HFFc6 (cell line): Measurements from ENCODE around the gene ZNF148. TPM values are rescaled to one million over a fixed set of nuclear protein-coding genes. Genes with fewer than 3 reads are reported as not detected.
"Not testable (repeated sequence)": the region's sequence is repeated elsewhere in the genome, so short reads cannot be mapped to it uniquely, and the experiment has no call there.

Experiments used
- DNase-seq: peaks from one replicate; pipeline ENCODE4 v3.0.0-alpha.2; 2018
- H3K27ac Mint-ChIP-seq: 2 replicates; pipeline ENCODE4 v1.8.0; 2020; ENCODE audit warnings: mild to moderate bottlenecking, mixed read lengths
- H3K27me3 Mint-ChIP-seq: 2 replicates; pipeline ENCODE4 v1.8.0; 2021; ENCODE audit warnings: mild to moderate bottlenecking, moderate library complexity, mixed read lengths; ENCODE audit not compliant: insufficient read depth
- H3K36me3 Mint-ChIP-seq: 2 replicates; pipeline ENCODE4 v1.8.0; 2021; ENCODE audit warnings: low read depth, mixed read lengths
- H3K4me1 Mint-ChIP-seq: 2 replicates; pipeline ENCODE4 v1.8.0; 2020; ENCODE audit warnings: low read depth, mixed read lengths
- H3K4me3 Mint-ChIP-seq: 2 replicates; pipeline ENCODE4 v1.8.0; 2020; ENCODE audit warnings: mild to moderate bottlenecking, moderate library complexity, mixed read lengths
- H3K9me3 Mint-ChIP-seq: 2 replicates; pipeline ENCODE4 v1.8.0; 2020; ENCODE audit warnings: mild to moderate bottlenecking, mixed read lengths
- total RNA-seq, 6 experiments: library from RNA; stranded (reverse); fragmentation: NEBNext Ultra II Directional; extraction: Animal tissue kit (Norgen Biotek cat#: 25700); gene quantifications; 2 replicates in 1 of 6; 3 replicates in 5 of 6; pipeline ENCODE4 v1.2.3, GENCODE V29; 2021
- TF ChIP-seq, protein P1 (sequence below): fragments of 200-600 bp; sonication (generic); IDR thresholded peaks from 2 replicates; pipeline ENCODE4 v1.5.0; 2021; ENCODE audit warnings: antibody characterized with exemption, mild to moderate bottlenecking

Gene ZNF148
- total RNA-seq, 6 experiments from 2014 or later, result 41.4 to 51.4 (median 47.5) TPM

DNA sequence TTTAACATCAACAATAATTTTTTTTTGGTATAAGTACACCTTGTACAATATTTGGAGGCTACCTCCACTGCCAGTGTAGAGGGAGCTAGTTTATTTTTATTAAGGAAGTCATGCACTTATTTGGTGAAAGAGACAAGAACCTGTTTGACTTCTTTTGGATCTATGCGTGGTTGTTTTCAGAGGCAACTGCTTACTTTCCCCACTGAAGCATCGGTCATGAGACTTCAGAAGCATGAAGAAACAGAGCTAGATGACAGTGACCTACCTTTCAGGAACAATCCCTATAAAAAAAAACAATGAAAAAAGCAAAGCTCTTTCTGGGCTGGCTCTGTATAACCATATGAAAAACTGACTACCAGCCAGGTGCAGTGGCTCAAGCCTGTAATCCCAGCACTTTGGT is 20.0 kb upstream of the ZNF148 start:
- H3K4me1 Mint-ChIP-seq, result peaks cover 19% of the 10 kb centered on the region
- no peak overlapping the region for H3K27ac Mint-ChIP-seq
- TF ChIP-seq, protein P1, sequence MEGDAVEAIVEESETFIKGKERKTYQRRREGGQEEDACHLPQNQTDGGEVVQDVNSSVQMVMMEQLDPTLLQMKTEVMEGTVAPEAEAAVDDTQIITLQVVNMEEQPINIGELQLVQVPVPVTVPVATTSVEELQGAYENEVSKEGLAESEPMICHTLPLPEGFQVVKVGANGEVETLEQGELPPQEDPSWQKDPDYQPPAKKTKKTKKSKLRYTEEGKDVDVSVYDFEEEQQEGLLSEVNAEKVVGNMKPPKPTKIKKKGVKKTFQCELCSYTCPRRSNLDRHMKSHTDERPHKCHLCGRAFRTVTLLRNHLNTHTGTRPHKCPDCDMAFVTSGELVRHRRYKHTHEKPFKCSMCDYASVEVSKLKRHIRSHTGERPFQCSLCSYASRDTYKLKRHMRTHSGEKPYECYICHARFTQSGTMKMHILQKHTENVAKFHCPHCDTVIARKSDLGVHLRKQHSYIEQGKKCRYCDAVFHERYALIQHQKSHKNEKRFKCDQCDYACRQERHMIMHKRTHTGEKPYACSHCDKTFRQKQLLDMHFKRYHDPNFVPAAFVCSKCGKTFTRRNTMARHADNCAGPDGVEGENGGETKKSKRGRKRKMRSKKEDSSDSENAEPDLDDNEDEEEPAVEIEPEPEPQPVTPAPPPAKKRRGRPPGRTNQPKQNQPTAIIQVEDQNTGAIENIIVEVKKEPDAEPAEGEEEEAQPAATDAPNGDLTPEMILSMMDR, result no peak
- H3K4me3 Mint-ChIP-seq, result no peak overlapping the region
- H3K9me3 Mint-ChIP-seq, result no peaks in the 10 kb centered on the region
- peaks cover 7% of the 10 kb centered on the region for H3K27me3 Mint-ChIP-seq
- H3K36me3 Mint-ChIP-seq, result no peaks in the 10 kb centered on the region
- no peak for DNase-seq

DNA sequence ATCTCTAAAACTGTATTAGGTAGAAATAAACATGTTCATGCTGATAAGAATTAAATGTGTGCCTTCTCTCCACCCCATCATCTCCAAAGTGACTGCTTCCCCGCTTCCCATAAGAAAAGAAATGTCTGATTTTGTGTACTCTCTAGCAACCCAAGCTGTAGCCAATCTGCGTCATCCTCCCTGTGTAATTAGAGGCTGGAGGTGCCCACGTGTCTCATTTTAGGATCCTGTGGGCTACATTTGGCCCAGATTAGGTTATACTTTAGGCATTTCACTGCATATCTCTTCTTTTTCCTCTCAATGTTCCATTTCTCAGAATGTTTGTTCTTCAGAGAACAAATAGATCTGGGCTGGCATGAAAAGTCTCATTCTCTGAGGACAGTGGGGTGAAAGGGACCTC is 19.3 kb upstream of the ZNF148 start:
- peaks cover 12% of the 10 kb centered on the region; the same call in 1 of the 2 replicates for H3K4me1 Mint-ChIP-seq
- TF ChIP-seq, protein P1, result no peak
- H3K36me3 Mint-ChIP-seq, result no peaks in the 10 kb centered on the region
- DNase-seq, result no peak
- H3K9me3 Mint-ChIP-seq, result no peaks in the 10 kb centered on the region
- H3K27ac Mint-ChIP-seq, result no peak overlapping the region
- peaks cover 8% of the 10 kb centered on the region for H3K27me3 Mint-ChIP-seq
- H3K4me3 Mint-ChIP-seq, result no peak overlapping the region

DNA sequence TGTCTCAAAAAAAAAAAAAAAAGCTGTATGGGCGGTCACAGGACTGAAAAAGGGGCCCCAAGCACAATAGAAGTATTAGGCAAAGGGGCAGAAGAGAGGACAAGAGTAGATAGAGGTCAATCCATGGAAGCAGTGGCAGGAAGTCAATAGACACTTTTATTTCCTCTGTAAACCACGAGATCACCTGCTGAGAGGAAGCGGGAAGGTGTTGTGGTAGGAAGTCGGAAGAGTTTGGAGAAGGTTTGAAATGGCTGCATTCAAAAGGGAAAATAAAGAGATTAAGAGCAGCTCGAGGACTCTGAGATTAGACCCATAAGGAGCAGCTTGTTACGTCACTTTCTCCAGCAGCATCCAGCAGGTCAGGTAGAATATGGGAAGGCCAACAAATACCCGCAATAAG is 14.2 kb upstream of the ZNF148 start:
- DNase-seq, result no peak
- TF ChIP-seq, protein P1, result no peak
- Mint-ChIP-seq H3K4me3 (no peak overlapping the region), H3K27ac (no peak overlapping the region), H3K4me1 (peaks cover 22% of the 10 kb centered on the region), H3K27me3 (peaks cover 1% of the 10 kb centered on the region; the same call in 1 of the 2 replicates), H3K9me3 (no peaks in the 10 kb centered on the region), H3K36me3 (no peaks in the 10 kb centered on the region)

DNA sequence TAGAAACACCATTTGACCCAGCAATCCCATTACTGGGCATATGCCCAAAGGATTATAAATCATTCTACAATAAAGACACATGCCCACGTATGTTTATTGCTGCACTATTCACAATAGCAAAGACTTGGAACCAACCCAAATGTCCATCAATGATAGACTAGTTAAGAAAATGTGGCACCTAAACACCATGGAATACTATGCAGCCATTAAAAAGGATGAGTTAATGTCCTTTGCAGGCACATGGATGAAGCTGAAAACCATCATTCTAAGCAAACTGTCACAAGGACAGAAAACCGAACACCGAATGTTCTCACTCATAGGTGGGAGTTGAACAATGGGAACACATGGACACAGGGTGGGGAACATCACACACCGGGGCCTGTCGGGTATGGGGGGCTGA is 13.2 kb upstream of the ZNF148 start:
- H3K4me3 Mint-ChIP-seq, DNase-seq, H3K27ac Mint-ChIP-seq, H3K9me3 Mint-ChIP-seq, H3K36me3 Mint-ChIP-seq, H3K27me3 Mint-ChIP-seq: not testable (repeated sequence)
- H3K4me1 Mint-ChIP-seq, result peaks cover 22% of the 10 kb centered on the region

DNA sequence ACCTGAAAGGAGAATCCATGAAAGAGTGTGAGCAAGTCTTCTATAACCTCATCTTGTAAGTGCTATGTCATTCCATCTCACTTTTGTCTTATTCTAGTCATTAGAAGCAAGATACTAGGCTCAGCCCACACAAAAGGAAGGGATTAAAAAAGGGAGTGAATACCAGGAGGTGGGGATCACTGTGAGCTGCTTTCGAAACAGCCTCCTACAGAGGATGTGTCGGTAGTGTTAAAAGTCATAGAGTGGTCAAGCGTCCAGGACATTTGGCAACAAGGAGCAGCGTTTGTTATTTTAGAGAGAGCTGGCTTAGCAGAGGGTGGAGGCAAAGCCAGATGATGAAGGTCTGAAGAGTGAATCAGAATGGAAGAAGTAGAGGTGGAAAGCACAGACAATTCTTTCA is 11.7 kb upstream of the ZNF148 start:
- peaks cover 28% of the 10 kb centered on the region for H3K4me1 Mint-ChIP-seq
- no peaks in the 10 kb centered on the region for H3K9me3 Mint-ChIP-seq
- H3K4me3 Mint-ChIP-seq, result peak overlapping the region; percentile 43; the same call in 1 of the 2 replicates
- H3K27ac Mint-ChIP-seq, result peak overlapping the region; percentile 49
- no peaks in the 10 kb centered on the region for H3K36me3 Mint-ChIP-seq
- TF ChIP-seq, protein P1, result no peak
- peak; percentile 67 for DNase-seq
- peaks cover 1% of the 10 kb centered on the region for H3K27me3 Mint-ChIP-seq

DNA sequence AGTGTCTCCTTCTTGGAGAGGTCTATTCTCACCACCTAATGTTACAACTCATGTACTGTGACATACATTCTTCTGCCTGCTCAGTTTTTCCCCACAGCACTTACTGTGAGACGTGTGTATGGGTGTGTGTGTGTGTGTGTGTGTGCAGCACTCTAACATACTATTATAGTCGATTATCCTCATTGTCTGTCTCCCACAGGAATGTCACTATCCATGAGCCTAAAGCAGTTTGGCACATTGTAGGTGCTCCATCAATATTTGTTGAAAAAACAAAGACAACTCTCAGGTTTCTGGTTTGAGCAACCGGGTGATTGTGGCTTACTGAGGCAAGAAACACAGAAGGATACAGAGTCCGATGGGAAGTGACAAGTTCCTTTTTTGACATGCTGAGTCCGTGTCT is 8.6 kb upstream of the ZNF148 start:
- no peak overlapping the region for H3K4me3 Mint-ChIP-seq
- TF ChIP-seq, protein P1, result no peak

More for the DNA sequence above, 8.6 kb upstream of the ZNF148 start:
- Mint-ChIP-seq H3K36me3 (no peaks in the 10 kb centered on the region), H3K27me3 (no peaks in the 10 kb centered on the region; the same call in 1 of the 2 replicates), H3K4me1 (peaks cover 29% of the 10 kb centered on the region), H3K27ac (no peak overlapping the region), H3K9me3 (no peaks in the 10 kb centered on the region)
- no peak for DNase-seq
